SK-N-SH (cell line): ENCODE results near the gene PCYOX1L. TPM values are rescaled to one million over a fixed set of nuclear protein-coding genes. Genes with fewer than 3 reads are reported as not detected.

ENCODE experiments used
- CTCF ChIA-PET: fragments of 300-600, 350-600 bp; formaldehyde crosslinking; extraction: SDS; loops from one replicate; lab custom pipeline; 2021; lab: Yijun Ruan, JAX
- POLR2A ChIA-PET: fragments of 350-600 bp; sonication (Branson Sonifier 250); formaldehyde crosslinking; extraction: SDS; loops from one replicate; lab custom pipeline; 2020; ENCODE audit warnings: antibody characterized with exemption, inconsistent platforms; lab: Yijun Ruan, JAX
- DNase-seq: peaks from one replicate; pipeline ENCODE4 v3.0.0; 2012
- H2AFZ ChIP-seq: fragments of 200-600 bp; sonication (generic); 2 replicates; pipeline ENCODE4 v1.8.1; 2016; ENCODE audit warnings: antibody characterized with exemption, mild to moderate bottlenecking, low read depth
- H3F3A ChIP-seq: fragments of 200-600 bp; sonication (generic); replicated peaks from 2 replicates; pipeline ENCODE3; 2016; ENCODE audit warnings: antibody characterized with exemption, mild to moderate bottlenecking; ENCODE audit not compliant: insufficient read depth
- H3K27ac ChIP-seq, 2 experiments: fragments of 200-500 bp in 1 of 2; fragments of 200-600 bp in 1 of 2; sonication (Bioruptor generic) in 1 of 2; sonication (generic), shearing (Covaris generic) in 1 of 2; 2 replicates each; pipeline versions ENCODE4 v1.5.1 to v1.6.1; 2014 to 2016; ENCODE audit warnings: low read depth in 2 of 2, inconsistent platforms in 1 of 2, low read length in 1 of 2, mild to moderate bottlenecking in 1 of 2, mixed read lengths in 1 of 2
- H3K27me3 ChIP-seq: fragments of 200-600 bp; sonication (generic), shearing (Covaris generic); 2 replicates; pipeline ENCODE4 v1.6.1; 2016; ENCODE audit warnings: mixed run types; ENCODE audit not compliant: insufficient read depth
- H3K36me3 ChIP-seq, 2 experiments: fragments of 200-500 bp in 1 of 2; fragments of 200-600 bp in 1 of 2; sonication (Bioruptor generic) in 1 of 2; sonication (generic) in 1 of 2; replicated peaks in 1 of 2; 2 replicates each; pipeline versions ENCODE3 to v1.5.1; 2014 to 2016; ENCODE audit warnings: low read length in 1 of 2, mild to moderate bottlenecking in 1 of 2; ENCODE audit not compliant: insufficient read depth in 2 of 2, control insufficient read depth in 1 of 2
- H3K4me1 ChIP-seq, 2 experiments: fragments of 200-500 bp in 1 of 2; fragments of 200-600 bp in 1 of 2; sonication (Bioruptor generic) in 1 of 2; sonication (generic), shearing (Covaris generic) in 1 of 2; 2 replicates each; pipeline versions ENCODE4 v1.5.1 to v1.6.1; 2014 to 2016; ENCODE audit warnings: low read depth in 1 of 2, low read length in 1 of 2, mixed run types in 1 of 2; ENCODE audit not compliant: insufficient read depth in 2 of 2, control insufficient read depth in 1 of 2
- H3K4me2 ChIP-seq: fragments of 200-600 bp; sonication (generic), shearing (Covaris generic); 2 replicates; pipeline ENCODE4 v1.6.1; 2017; ENCODE audit warnings: mixed run types
- H3K4me3 ChIP-seq, 2 experiments: fragments of 200-500 bp in 1 of 2; fragments of 200-600 bp in 1 of 2; sonication (Bioruptor generic) in 1 of 2; sonication (generic), shearing (Covaris generic) in 1 of 2; 2 replicates each; pipeline versions ENCODE4 v1.5.1 to v1.8.1; 2014 to 2016; ENCODE audit warnings: low read depth in 2 of 2, inconsistent platforms in 1 of 2, low read length in 1 of 2, mild to moderate bottlenecking in 1 of 2, mixed read lengths in 1 of 2, moderate library complexity in 1 of 2
- H3K79me2 ChIP-seq: fragments of 200-600 bp; sonication (generic); 2 replicates; pipeline ENCODE4 v1.8.1; 2017; ENCODE audit warnings: mild to moderate bottlenecking; ENCODE audit not compliant: insufficient read depth
- H3K9ac ChIP-seq: fragments of 200-600 bp; sonication (generic); 2 replicates; pipeline ENCODE4 v1.6.1; 2017; ENCODE audit warnings: mixed run types
- H3K9me2 ChIP-seq: fragments of 200-600 bp; sonication (generic); 2 replicates; pipeline ENCODE4 v1.6.1; 2017; ENCODE audit warnings: mixed run types
- H3K9me3 ChIP-seq: fragments of 200-600 bp; sonication (generic); 2 replicates; pipeline ENCODE4 v1.6.1; 2017; ENCODE audit warnings: mixed run types, mild to moderate bottlenecking, moderate library complexity
- H4K20me1 ChIP-seq: fragments of 200-600 bp; sonication (generic); 2 replicates; pipeline ENCODE4 v1.6.1; 2017; ENCODE audit warnings: mild to moderate bottlenecking, mixed run types; ENCODE audit not compliant: insufficient read depth
- CHD2 ChIP-seq: fragments of 150-350 bp; IDR thresholded peaks from 2 replicates; pipeline ENCODE4 v1.6.1; 2018; ENCODE audit warnings: low read length; ENCODE audit not compliant: partially characterized antibody
- ELF1 ChIP-seq: IDR thresholded peaks from 2 replicates; pipeline ENCODE4 v1.4.0; 2012
- EP300 ChIP-seq, 2 experiments: IDR thresholded peaks; 2 replicates each; pipeline versions ENCODE4 v1.4.0 to v1.6.1; 2012; ENCODE audit warnings: borderline replicate concordance in 1 of 2, low read depth in 1 of 2, low read length in 1 of 2
- FOXJ3 ChIP-seq: sonication (generic); formaldehyde crosslinking; IDR thresholded peaks from 2 replicates; pipeline ENCODE4 v1.5.1; 2020; ENCODE audit warnings: mild to moderate bottlenecking, missing genetic modification reagents
- FOXM1 ChIP-seq: IDR thresholded peaks from 2 replicates; pipeline ENCODE4 v1.4.0; 2012; ENCODE audit warnings: low read depth, mild to moderate bottlenecking
- GABPA ChIP-seq: IDR thresholded peaks from 2 replicates; pipeline ENCODE4 v1.4.0; 2012; ENCODE audit warnings: low read depth, mild to moderate bottlenecking
- GATA2 ChIP-seq: sonication (generic); formaldehyde crosslinking; IDR thresholded peaks from 2 replicates; pipeline ENCODE4 v1.5.0; 2020; ENCODE audit warnings: mild to moderate bottlenecking, missing genetic modification reagents
- MXI1 ChIP-seq: IDR thresholded peaks from 2 replicates; pipeline ENCODE4 v1.6.1; 2012; ENCODE audit warnings: mild to moderate bottlenecking, low read depth, low read length, improper control_type of control experiment
- NFIC ChIP-seq: IDR thresholded peaks from 2 replicates; pipeline ENCODE4 v1.4.0; 2012; ENCODE audit warnings: borderline replicate concordance
- POLR2AphosphoS5 ChIP-seq: IDR thresholded peaks from 2 replicates; pipeline ENCODE4 v1.6.1; 2012; ENCODE audit warnings: low read depth, low read length
- RAD21 ChIP-seq: IDR thresholded peaks from 2 replicates; pipeline ENCODE4 v1.6.1; 2012; ENCODE audit warnings: mild to moderate bottlenecking, low read length
- RCOR1 ChIP-seq: fragments of 150-350 bp; IDR thresholded peaks from 2 replicates; pipeline ENCODE4 v1.6.1; 2017; ENCODE audit warnings: antibody characterized with exemption, low read length
- RFX5 ChIP-seq: IDR thresholded peaks from 2 replicates; pipeline ENCODE4 v1.6.1; 2012; ENCODE audit warnings: mild to moderate bottlenecking, improper control_type of control experiment, low read length
- TAF1 ChIP-seq: IDR thresholded peaks from 2 replicates; pipeline ENCODE4 v1.6.1; 2012; ENCODE audit warnings: low read depth, mild to moderate bottlenecking, low read length, moderate library complexity, borderline replicate concordance
- TCF12 ChIP-seq: IDR thresholded peaks from 2 replicates; pipeline ENCODE4 v1.4.0; 2012
- TEAD4 ChIP-seq: IDR thresholded peaks from 2 replicates; pipeline ENCODE4 v1.4.0; 2012; ENCODE audit warnings: mild to moderate bottlenecking, borderline replicate concordance; ENCODE audit not compliant: insufficient read depth
- USF2 ChIP-seq: fragments of 150-350 bp; IDR thresholded peaks from 2 replicates; pipeline ENCODE4 v1.6.1; 2017; ENCODE audit warnings: antibody characterized with exemption, low read length, low read depth, borderline replicate concordance
- YY1 ChIP-seq: IDR thresholded peaks from 2 replicates; pipeline ENCODE4 v1.4.0; 2012; ENCODE audit warnings: low read depth, mild to moderate bottlenecking
- WGBS: methylation state at CpG from one replicate; pipeline ENCODE4 v1.1.6; 2017; ENCODE audit warnings: low lambda C conversion rate; 5-methylcytosine and 5-hydroxymethylcytosine counted together
- polyA plus RNA-seq, 3 experiments: library from polyadenylated mRNA; depleted of rRNA; stranded (reverse); fragments of >200 nt; gene quantifications; 2 replicates each; pipeline ENCODE4 v1.2.3, GENCODE V29; 2012
- TF ChIP-seq, protein P1 (sequence below): IDR thresholded peaks from 2 replicates; pipeline ENCODE4 v1.4.0; 2012; ENCODE audit warnings: low read depth, borderline replicate concordance
- TF ChIP-seq, protein P2 (sequence below): IDR thresholded peaks from 2 replicates; pipeline ENCODE4 v1.4.0; 2012; ENCODE audit warnings: low read depth

PCYOX1L gene
- polyA plus RNA-seq, 1 of the 3 experiments (the other 2 are of a cell fraction): 17.5 TPM

- TF ChIP-seq USF2: no peak
- TF ChIP-seq NFIC: no peak
- TF ChIP-seq RAD21: no peak
Observed at GRCh38 chr5:149411738-149412519, 54.1 kb downstream of the PCYOX1L start (continued).

DNA sequence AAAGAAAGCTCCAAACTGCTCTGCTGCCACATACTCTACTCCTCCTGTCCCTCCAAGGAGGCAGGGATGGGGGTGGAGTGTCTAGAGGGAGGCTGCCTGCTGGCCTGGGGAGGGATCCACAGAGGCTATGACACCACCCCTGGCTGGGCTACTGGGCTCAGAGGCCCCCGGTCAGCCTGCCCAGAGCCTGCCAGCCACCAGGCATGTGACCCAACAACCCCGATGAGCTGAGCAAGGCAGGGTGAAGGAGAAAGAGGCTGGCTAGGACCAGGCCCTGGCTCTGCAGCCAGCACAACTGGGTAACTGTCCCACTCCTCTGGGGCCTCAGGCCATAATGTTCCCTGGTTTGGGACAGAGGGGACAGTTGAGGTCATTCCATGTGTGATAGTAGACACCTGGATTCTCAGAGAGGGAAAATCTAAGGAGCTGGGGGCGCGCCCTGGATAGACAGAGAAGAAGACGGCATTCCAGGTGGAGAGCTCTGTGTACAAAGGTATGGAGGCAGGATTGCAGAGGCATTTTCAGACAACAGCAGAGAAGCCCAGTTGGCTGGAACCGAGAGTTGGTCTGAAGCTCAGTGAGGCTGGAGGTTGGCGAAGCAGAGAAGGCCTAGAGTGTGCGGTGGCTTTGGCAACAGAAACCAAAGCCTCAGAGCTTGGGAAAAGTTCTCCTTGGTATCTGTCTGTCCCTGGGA, 55.1 kb downstream of the PCYOX1L start:
- Histone ChIP-seq H3F3A (peaks cover 22% of the 10 kb centered on the region), H3K79me2 (peaks cover 97% of the 10 kb centered on the region), H3K4me1 (peaks cover 40 to 73% of the 10 kb centered on the region in 2 experiments), H3K27ac (peak overlapping the region; percentile 12 to 65; a peak in 1 of 4 replicates), H2AFZ (no peak overlapping the region), H3K9me2 (no peaks in the 10 kb centered on the region), H3K9me3 (no peaks in the 10 kb centered on the region), H3K27me3 (no peaks in the 10 kb centered on the region), H3K9ac (no peak overlapping the region), H3K4me2 (no peak overlapping the region), H3K36me3 (peaks cover 0 to 28% of the 10 kb centered on the region in 2 experiments)
- CTCF ChIA-PET: interaction anchor here (0.9 to 52.5 kb wide), 4 partner anchors 19 to 152 kb away, joined by 3 to 1751 read pairs (median 12); partner anchors contain the start of genes IL17B and PCYOX1L
- no peak for DNase-seq
- WGBS: 95% methylated on average over 6 of the region's 8 CpGs
- POLR2A ChIA-PET: interaction anchor here (0.6 to 2.4 kb wide), 5 partner anchors 9 to 55 kb away, joined by 3 to 9 read pairs (median 3); partner anchors contain the start of gene PCYOX1L
- TF ChIP-seq TCF12 (no peak), POLR2AphosphoS5 (no peak), GATA2 (CRISPR knock-in tag) (no peak), TEAD4 (no peak), USF2 (no peak), TAF1 (no peak), MXI1 (no peak), ELF1 (no peak), GABPA (no peak), RFX5 (no peak), FOXM1 (no peak), CHD2 (no peak), FOXJ3 (CRISPR knock-in tag) (no peak), RCOR1 (no peak), YY1 (no peak), EP300 (IDR thresholded peaks at IDR 0.05; ENCODE audit: borderline replicate concordance in 1 of 2, low read depth in 1 of 2, low read length in 1 of 2) (no peak)
- TF ChIP-seq, protein P1, sequence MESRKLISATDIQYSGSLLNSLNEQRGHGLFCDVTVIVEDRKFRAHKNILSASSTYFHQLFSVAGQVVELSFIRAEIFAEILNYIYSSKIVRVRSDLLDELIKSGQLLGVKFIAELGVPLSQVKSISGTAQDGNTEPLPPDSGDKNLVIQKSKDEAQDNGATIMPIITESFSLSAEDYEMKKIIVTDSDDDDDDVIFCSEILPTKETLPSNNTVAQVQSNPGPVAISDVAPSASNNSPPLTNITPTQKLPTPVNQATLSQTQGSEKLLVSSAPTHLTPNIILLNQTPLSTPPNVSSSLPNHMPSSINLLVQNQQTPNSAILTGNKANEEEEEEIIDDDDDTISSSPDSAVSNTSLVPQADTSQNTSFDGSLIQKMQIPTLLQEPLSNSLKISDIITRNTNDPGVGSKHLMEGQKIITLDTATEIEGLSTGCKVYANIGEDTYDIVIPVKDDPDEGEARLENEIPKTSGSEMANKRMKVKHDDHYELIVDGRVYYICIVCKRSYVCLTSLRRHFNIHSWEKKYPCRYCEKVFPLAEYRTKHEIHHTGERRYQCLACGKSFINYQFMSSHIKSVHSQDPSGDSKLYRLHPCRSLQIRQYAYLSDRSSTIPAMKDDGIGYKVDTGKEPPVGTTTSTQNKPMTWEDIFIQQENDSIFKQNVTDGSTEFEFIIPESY: no peak
- TF ChIP-seq, protein P2, sequence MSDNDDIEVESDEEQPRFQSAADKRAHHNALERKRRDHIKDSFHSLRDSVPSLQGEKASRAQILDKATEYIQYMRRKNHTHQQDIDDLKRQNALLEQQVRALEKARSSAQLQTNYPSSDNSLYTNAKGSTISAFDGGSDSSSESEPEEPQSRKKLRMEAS: no peak
- TF ChIP-seq, all 33 proteins: peak for 0
- no peak overlapping the region for H3K4me3 ChIP-seq
- peaks cover 80% of the 10 kb centered on the region for H4K20me1 ChIP-seq
